CD4-positive, alpha-beta T cell treated with Interleukin-4 for 1 hour (primary cell): ENCODE data around the gene TPD52L2.
"Not testable (repeated sequence)": the region's sequence is repeated elsewhere in the genome, so short reads cannot be mapped to it uniquely, and the experiment has no call there.

Experiments used
- DNase-seq, 2 donors: peaks; one replicate each; pipeline ENCODE4 v3.0.0-alpha.2; 2020 to 2022

Gene TPD52L2

GRCh38 chr20:63857764-63858392 lies 7.2 kb upstream of the TPD52L2 start:
- no peak for DNase-seq

- no peak for DNase-seq
Observed at GRCh38 chr20:63858393-63859165, 6.5 kb upstream of the TPD52L2 start.

GRCh38 chr20:63859166-63859699 lies 5.8 kb upstream of the TPD52L2 start:
- DNase-seq = no peak

GRCh38 chr20:63860325-63861051 lies 4.6 kb upstream of the TPD52L2 start:
- DNase-seq = peak in 1 of 2 donors; percentile 52

GRCh38 chr20:63861365-63861934 lies 3.6 kb upstream of the TPD52L2 start, which contains the start of gene ABHD16B:
TSS of gene ABHD16B (plus strand) at chr20:63861498. CDS start at chr20:63861541, 43 bp downstream.
- no peak for DNase-seq

GRCh38 chr20:63861981-63862901 lies 2.8 kb upstream of the TPD52L2 start:
- no peak for DNase-seq

GRCh38 chr20:63863021-63863797 lies 1.9 kb upstream of the TPD52L2 start:
- no peak for DNase-seq

GRCh38 chr20:63863798-63864544 lies 1.1 kb upstream of the TPD52L2 start:
- DNase-seq = peak; percentile 85 to 91

GRCh38 chr20:63864545-63864977 lies 509 bp upstream of the TPD52L2 start:
- DNase-seq = no peak

- DNase-seq = not testable (repeated sequence)
Observed at GRCh38 chr20:63867042-63867441, 2.0 kb downstream of the TPD52L2 start.

- no peak for DNase-seq
Observed at GRCh38 chr20:63868264-63868663, 3.2 kb downstream of the TPD52L2 start.

- peak; percentile 37 to 75 for DNase-seq
Observed at GRCh38 chr20:63873477-63873971, 8.5 kb downstream of the TPD52L2 start.

- DNase-seq = peak in 1 of 2 donors; percentile 53
Observed at GRCh38 chr20:63874241-63874640, 9.2 kb downstream of the TPD52L2 start.

- no peak for DNase-seq
Observed at GRCh38 chr20:63876489-63877036, 11.5 kb downstream of the TPD52L2 start.

GRCh38 chr20:63877755-63878470 lies 12.8 kb downstream of the TPD52L2 start:
- no peak for DNase-seq

- no peak for DNase-seq
Observed at GRCh38 chr20:63878899-63879663, 14.0 kb downstream of the TPD52L2 start.

- not testable (repeated sequence) for DNase-seq
Observed at GRCh38 chr20:63880901-63881300, 15.8 kb downstream of the TPD52L2 start.
